Measurements from ENCODE around the gene HLCS.

HLCS gene

GRCh38 chr21:36918291-36918690 lies 48.2 kb downstream of the HLCS start:
- Mint-ChIP-seq H3K27ac (no peak overlapping the region), H3K4me3 (no peak overlapping the region), H3K4me1 (peaks cover 6% of the 10 kb centered on the region), H3K27me3 (no peaks in the 10 kb centered on the region), H3K9me3 (no peaks in the 10 kb centered on the region), H3K36me3 (ENCODE audit: low read depth) (no peaks in the 10 kb centered on the region)
- DNase-seq = no peak
- no peak for ATAC-seq

- no peaks in the 10 kb centered on the region for H3K9me3 Mint-ChIP-seq
- DNase-seq = no peak
- H3K4me3 Mint-ChIP-seq = no peak overlapping the region
- no peaks in the 10 kb centered on the region for H3K36me3 Mint-ChIP-seq (ENCODE audit: low read depth)
- no peaks in the 10 kb centered on the region for H3K27me3 Mint-ChIP-seq
- peaks cover 4% of the 10 kb centered on the region for H3K4me1 Mint-ChIP-seq
- H3K27ac Mint-ChIP-seq = no peak overlapping the region
- ATAC-seq = no peak
Measured at GRCh38 chr21:36917471-36918158, 48.9 kb downstream of the HLCS start.

- no peak for DNase-seq
- no peak overlapping the region for H3K27ac Mint-ChIP-seq
- no peak for ATAC-seq
- no peaks in the 10 kb centered on the region for H3K27me3 Mint-ChIP-seq
- peaks cover 7% of the 10 kb centered on the region for H3K4me1 Mint-ChIP-seq
- H3K36me3 Mint-ChIP-seq (ENCODE audit: low read depth) = no peaks in the 10 kb centered on the region
- no peak overlapping the region for H3K4me3 Mint-ChIP-seq
- H3K9me3 Mint-ChIP-seq = no peaks in the 10 kb centered on the region
Measured at GRCh38 chr21:36916718-36917117, 49.8 kb downstream of the HLCS start.

- Mint-ChIP-seq H3K9me3 (no peaks in the 10 kb centered on the region), H3K27me3 (no peaks in the 10 kb centered on the region), H3K4me3 (no peak overlapping the region), H3K4me1 (peaks cover 9% of the 10 kb centered on the region), H3K27ac (no peak overlapping the region), H3K36me3 (ENCODE audit: low read depth) (no peaks in the 10 kb centered on the region)
- ATAC-seq = no peak
- no peak for DNase-seq
Measured at GRCh38 chr21:36915696-36916245, 50.7 kb downstream of the HLCS start.

GRCh38 chr21:36915014-36915695 lies 51.3 kb downstream of the HLCS start:
- no peak for ATAC-seq
- H3K9me3 Mint-ChIP-seq = no peaks in the 10 kb centered on the region
- H3K4me3 Mint-ChIP-seq = no peak overlapping the region
- no peaks in the 10 kb centered on the region for H3K36me3 Mint-ChIP-seq (ENCODE audit: low read depth)
- DNase-seq = no peak
- H3K27me3 Mint-ChIP-seq = no peaks in the 10 kb centered on the region
- H3K27ac Mint-ChIP-seq = no peak overlapping the region
- H3K4me1 Mint-ChIP-seq = peaks cover 10% of the 10 kb centered on the region

- no peak for ATAC-seq
- H3K27ac Mint-ChIP-seq = no peak overlapping the region
Measured at GRCh38 chr21:36914244-36915013, 52.0 kb downstream of the HLCS start.

GRCh38 chr21:36913247-36914169 lies 53.0 kb downstream of the HLCS start:
- H3K4me3 Mint-ChIP-seq = no peak overlapping the region
- H3K27me3 Mint-ChIP-seq = no peaks in the 10 kb centered on the region
- no peaks in the 10 kb centered on the region for H3K9me3 Mint-ChIP-seq
- H3K27ac Mint-ChIP-seq = no peak overlapping the region
- DNase-seq = no peak
- ATAC-seq = no peak
- H3K4me1 Mint-ChIP-seq = peaks cover 17% of the 10 kb centered on the region
- no peaks in the 10 kb centered on the region for H3K36me3 Mint-ChIP-seq (ENCODE audit: low read depth)

More at GRCh38 chr21:36914244-36915013, 52.0 kb downstream of the HLCS start:
- Mint-ChIP-seq H3K4me3 (no peak overlapping the region), H3K4me1 (peaks cover 17% of the 10 kb centered on the region), H3K27me3 (no peaks in the 10 kb centered on the region), H3K36me3 (ENCODE audit: low read depth) (no peaks in the 10 kb centered on the region), H3K9me3 (no peaks in the 10 kb centered on the region)
- DNase-seq = no peak

GRCh38 chr21:36910581-36911307 lies 55.7 kb downstream of the HLCS start:
- Mint-ChIP-seq H3K36me3 (ENCODE audit: low read depth) (no peaks in the 10 kb centered on the region), H3K27ac (peak overlapping the region; percentile 42), H3K27me3 (no peaks in the 10 kb centered on the region), H3K4me3 (no peak overlapping the region), H3K4me1 (peaks cover 13% of the 10 kb centered on the region), H3K9me3 (no peaks in the 10 kb centered on the region)
- ATAC-seq = no peak
- no peak for DNase-seq

- H3K36me3 Mint-ChIP-seq (ENCODE audit: low read depth) = no peaks in the 10 kb centered on the region
- ATAC-seq (peak; percentile 63), DNase-seq (no peak)
- no peaks in the 10 kb centered on the region for H3K27me3 Mint-ChIP-seq
- no peak overlapping the region for H3K4me3 Mint-ChIP-seq
- H3K4me1 Mint-ChIP-seq = peaks cover 13% of the 10 kb centered on the region
- no peaks in the 10 kb centered on the region for H3K9me3 Mint-ChIP-seq
- peak overlapping the region; percentile 61 for H3K27ac Mint-ChIP-seq
Measured at GRCh38 chr21:36909901-36910561, 56.4 kb downstream of the HLCS start.

- Mint-ChIP-seq H3K27ac (peak overlapping the region; percentile 61), H3K4me1 (peaks cover 13% of the 10 kb centered on the region), H3K4me3 (no peak overlapping the region), H3K27me3 (no peaks in the 10 kb centered on the region), H3K36me3 (ENCODE audit: low read depth) (no peaks in the 10 kb centered on the region), H3K9me3 (no peaks in the 10 kb centered on the region)
- ATAC-seq (no peak), DNase-seq (no peak)
Measured at GRCh38 chr21:36909423-36909822, 57.0 kb downstream of the HLCS start.

GRCh38 chr21:36908260-36908908 lies 58.1 kb downstream of the HLCS start:
- DNase-seq (no peak), ATAC-seq (no peak)
- no peak overlapping the region for H3K27ac Mint-ChIP-seq
- no peaks in the 10 kb centered on the region for H3K36me3 Mint-ChIP-seq (ENCODE audit: low read depth)
- H3K4me1 Mint-ChIP-seq = peaks cover 13% of the 10 kb centered on the region
- no peak overlapping the region for H3K4me3 Mint-ChIP-seq
- H3K27me3 Mint-ChIP-seq = no peaks in the 10 kb centered on the region
- no peaks in the 10 kb centered on the region for H3K9me3 Mint-ChIP-seq

- H3K36me3 Mint-ChIP-seq (ENCODE audit: low read depth) = no peaks in the 10 kb centered on the region
- H3K4me1 Mint-ChIP-seq = peaks cover 2% of the 10 kb centered on the region
- DNase-seq (no peak), ATAC-seq (no peak)
- H3K4me3 Mint-ChIP-seq = no peak overlapping the region
- H3K9me3 Mint-ChIP-seq = no peaks in the 10 kb centered on the region
- no peak overlapping the region for H3K27ac Mint-ChIP-seq
- no peaks in the 10 kb centered on the region for H3K27me3 Mint-ChIP-seq
Measured at GRCh38 chr21:36904093-36904666, 62.3 kb downstream of the HLCS start.
